HCT116 (cell line): ENCODE measurements around the gene CTIF. TPM values are rescaled to one million over a fixed set of nuclear protein-coding genes. Genes with fewer than 3 reads are reported as not detected.

Source experiments
- ATAC-seq: fragments of 200-7000 bp; cut with Tn5 transposase; 2 replicates; pipeline ENCODE4 v1.9.1; 2020; ENCODE audit warnings: mild to moderate bottlenecking, moderate library complexity
- BruUV-seq: library from RNA; stranded (reverse); fragments of 400-500 nt; replicated peaks from 2 replicates; lab custom pipeline; 2021; lab: Mats Ljungman, UMichigan
- CTCF ChIA-PET: fragments of 300-600 bp; sonication (Branson Sonifier 250); formaldehyde crosslinking; loops from one replicate; lab custom pipeline; 2021; ENCODE audit warnings: antibody characterized with exemption; lab: Charles Lee
- POLR2A ChIA-PET: fragments of 300-600, 350-600 bp; sonication (Branson Sonifier 250); formaldehyde crosslinking; loops from one replicate; lab custom pipeline; 2021; ENCODE audit warnings: antibody characterized with exemption; lab: Charles Lee
- RAD21 ChIA-PET, 2 experiments: fragments of 300-600 bp; sonication (Branson Sonifier 250); formaldehyde crosslinking; loops; one replicate each; lab custom pipeline; 2023; ENCODE audit warnings: low total read pairs in 2 of 2; ENCODE audit not compliant: uncharacterized antibody in 2 of 2, unreplicated experiment in 2 of 2, low non-redundant PET in 1 of 2; lab: Charles Lee
- DNase-seq: peaks from one replicate; pipeline ENCODE4 v3.0.0-alpha.2; 2010; ENCODE audit warnings: low read depth, low spot score
- H2AFZ ChIP-seq: fragments of 200-600 bp; shearing (Covaris generic), sonication (generic); 2 replicates; pipeline ENCODE4 v1.6.1; 2017; ENCODE audit warnings: low read depth, mixed run types, mixed read lengths, antibody characterized with exemption, low read length; ENCODE audit not compliant: poor library complexity, severe bottlenecking
- H3K27ac ChIP-seq: 2 replicates; pipeline ENCODE4 v1.5.1; 2012; ENCODE audit warnings: low read depth, low read length
- H3K27me3 ChIP-seq: fragments of 200-600 bp; sonication (generic); 2 replicates; pipeline ENCODE4 v1.6.1; 2016; ENCODE audit warnings: mixed run types, low read length, mixed read lengths; ENCODE audit not compliant: insufficient read depth
- H3K36me3 ChIP-seq, 2 experiments: fragments of 200-500 bp in 1 of 2; fragments of 200-600 bp in 1 of 2; sonication (Bioruptor generic) in 1 of 2; sonication (generic) in 1 of 2; 2 replicates each; pipeline versions ENCODE4 v1.5.1 to v1.6.1; 2014 to 2016; ENCODE audit warnings: low read length in 2 of 2, inconsistent platforms in 1 of 2, mixed read lengths in 1 of 2, mixed run types in 1 of 2; ENCODE audit not compliant: insufficient read depth in 2 of 2, control insufficient read depth in 1 of 2
- H3K4me1 ChIP-seq, 2 experiments: fragments of 200-600 bp in 1 of 2; sonication (generic) in 1 of 2; 2 replicates each; pipeline versions ENCODE4 v1.5.1 to v1.6.1; 2012 to 2017; ENCODE audit warnings: low read length in 2 of 2, inconsistent platforms in 1 of 2, mild to moderate bottlenecking in 1 of 2, mixed read lengths in 1 of 2, mixed run types in 1 of 2, moderate library complexity in 1 of 2; ENCODE audit not compliant: insufficient read depth in 2 of 2, control insufficient read depth in 1 of 2
- H3K4me2 ChIP-seq: fragments of 200-600 bp; sonication (generic); 2 replicates; pipeline ENCODE4 v1.6.1; 2017; ENCODE audit warnings: mixed run types, low read length, mixed read lengths
- H3K4me3 ChIP-seq, 2 experiments: fragments of 200-600 bp in 1 of 2; sonication (generic) in 1 of 2; replicated peaks in 1 of 2; 2 replicates each; pipeline ENCODE4 v1.5.1; 2011 to 2016; ENCODE audit warnings: low read length in 2 of 2, control low read depth in 1 of 2, low read depth in 1 of 2, mild to moderate bottlenecking in 1 of 2, mixed read lengths in 1 of 2, mixed run types in 1 of 2
- H3K79me2 ChIP-seq: fragments of 200-600 bp; sonication (generic); 2 replicates; pipeline ENCODE4 v1.6.1; 2017; ENCODE audit warnings: mild to moderate bottlenecking, mixed run types, low read length, moderate library complexity, mixed read lengths; ENCODE audit not compliant: insufficient read depth
- H3K9ac ChIP-seq: fragments of 200-600 bp; sonication (generic); 2 replicates; pipeline ENCODE4 v1.6.1; 2016; ENCODE audit warnings: low read length, mixed read lengths
- H3K9me2 ChIP-seq: fragments of 200-600 bp; sonication (generic), shearing (Covaris generic); 2 replicates; pipeline ENCODE4 v1.6.1; 2017; ENCODE audit warnings: mixed run types, mild to moderate bottlenecking, moderate library complexity; ENCODE audit not compliant: insufficient read depth
- H3K9me3 ChIP-seq, 2 experiments: fragments of 200-500 bp in 1 of 2; fragments of 200-600 bp in 1 of 2; sonication (Bioruptor generic) in 1 of 2; sonication (generic) in 1 of 2; 2 replicates each; pipeline ENCODE4 v1.6.1; 2014 to 2017; ENCODE audit warnings: low read length in 2 of 2, mixed read lengths in 2 of 2, inconsistent platforms in 1 of 2, low read depth in 1 of 2, mild to moderate bottlenecking in 1 of 2, mixed run types in 1 of 2, moderate library complexity in 1 of 2; ENCODE audit not compliant: control insufficient read depth in 1 of 2, insufficient read depth in 1 of 2
- H4K20me1 ChIP-seq: fragments of 200-600 bp; sonication (generic), shearing (Covaris generic); 2 replicates; pipeline ENCODE4 v1.6.1; 2017; ENCODE audit warnings: mixed run types, mild to moderate bottlenecking, moderate library complexity; ENCODE audit not compliant: insufficient read depth
- CBX3 ChIP-seq: IDR thresholded peaks from 2 replicates; pipeline ENCODE4 v1.6.1; 2012; ENCODE audit warnings: low read depth
- CEBPB ChIP-seq: IDR thresholded peaks from 2 replicates; pipeline ENCODE4 v1.6.1; 2012; ENCODE audit warnings: low read depth
- EGR1 ChIP-seq: IDR thresholded peaks from 2 replicates; pipeline ENCODE4 v1.6.1; 2012; ENCODE audit warnings: low read depth
- EZH2 ChIP-seq: fragments of 200-600 bp; sonication (generic); IDR thresholded peaks from 2 replicates; pipeline ENCODE4 v1.6.1; 2017; ENCODE audit warnings: antibody characterized with exemption, mixed run types
- EZH2phosphoT487 ChIP-seq: fragments of 200-600 bp; IDR thresholded peaks from 2 replicates; pipeline ENCODE4 v1.6.1; 2018; ENCODE audit warnings: antibody characterized with exemption, borderline replicate concordance
- RAD21 ChIP-seq: IDR thresholded peaks from 2 replicates; pipeline ENCODE4 v1.6.1; 2012; ENCODE audit warnings: low read depth, mild to moderate bottlenecking
- ZBTB33 ChIP-seq: IDR thresholded peaks from 2 replicates; pipeline ENCODE4 v1.6.1; 2011; ENCODE audit warnings: mild to moderate bottlenecking, low read length, moderate library complexity; ENCODE audit not compliant: insufficient replicate concordance; ENCODE audit errors: extremely low read depth
- ZFX ChIP-seq: fragments of 450-650 bp; IDR thresholded peaks from 2 replicates; pipeline ENCODE4 v1.6.1; 2017
- ZNF274 ChIP-seq: fragments of 200-500 bp; sonication (Bioruptor generic); IDR thresholded peaks from 2 replicates; pipeline ENCODE4 v1.6.1; 2014; ENCODE audit warnings: mild to moderate bottlenecking, low read depth, low read length, inconsistent platforms
- intact Hi-C: fragments of 100-400 bp; cut with micrococcal nuclease; formaldehyde crosslinking; loops from 2 replicates; pipeline ENCODE4 v1.10.0; 2022
- total RNA-seq: library from RNA; stranded (reverse); gene quantifications from one replicate; pipeline ENCODE4 v1.2.1, GENCODE V29; 2021; ENCODE audit not compliant: unreplicated experiment

The CTIF gene
- total RNA-seq, 1 experiment from 2014 or later, result 19.7 TPM

DNA sequence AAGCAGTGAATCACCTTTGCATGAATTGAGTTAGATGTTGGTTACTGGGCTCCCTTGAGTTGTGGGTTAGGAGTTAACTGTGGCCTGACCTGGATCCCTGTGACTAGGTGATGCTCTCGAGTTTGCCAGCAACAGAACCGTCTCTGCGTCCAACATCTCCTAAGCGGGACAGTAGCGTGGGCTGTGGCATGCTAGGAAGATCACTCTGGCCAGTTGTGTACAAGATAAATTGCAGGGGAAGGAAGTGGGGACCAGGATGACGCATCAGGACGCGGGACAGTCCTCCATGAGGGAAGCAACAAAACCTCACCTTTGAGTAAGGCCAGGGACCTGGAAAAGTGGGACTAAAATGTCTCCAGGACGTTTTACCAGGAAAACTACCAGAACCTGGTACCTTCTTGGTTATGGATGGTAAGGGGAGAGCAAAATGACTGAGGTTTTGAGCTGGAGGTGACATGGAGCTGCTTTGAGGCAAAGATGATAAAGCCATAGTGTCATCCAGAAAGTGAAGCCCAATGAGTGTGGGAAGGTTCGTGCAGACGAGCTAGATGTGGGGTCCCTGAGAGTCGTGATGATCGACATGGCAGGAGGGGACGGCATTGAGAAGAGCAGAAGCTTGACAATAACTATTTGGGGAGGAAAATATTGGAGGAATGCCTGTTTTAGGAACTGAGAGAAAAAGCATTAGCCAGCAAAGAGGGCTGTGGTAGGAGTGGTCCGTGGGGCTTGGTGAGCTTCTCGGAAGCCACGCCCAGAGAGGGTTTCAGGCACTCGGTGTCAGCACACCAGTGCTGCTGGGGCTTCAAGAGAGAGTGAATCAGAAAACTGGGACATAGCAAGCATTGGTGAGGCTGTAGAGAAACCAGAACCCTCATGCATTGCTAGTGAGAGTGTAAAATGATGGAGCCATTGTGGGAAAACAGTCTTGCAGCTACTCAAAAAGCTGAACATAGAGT, 316.9 kb downstream of the CTIF start:
- Histone ChIP-seq H3K36me3 (no peaks in the 10 kb centered on the region), H3K4me3 (no peak overlapping the region), H4K20me1 (no peaks in the 10 kb centered on the region), H3K4me1 (peaks cover 0 to 6% of the 10 kb centered on the region in 2 experiments; a peak in 2 of 4 replicates), H3K27ac (no peak overlapping the region), H3K9me3 (no peaks in the 10 kb centered on the region), H3K27me3 (no peaks in the 10 kb centered on the region), H3K79me2 (no peaks in the 10 kb centered on the region), H3K4me2 (no peak overlapping the region), H3K9ac (no peak overlapping the region), H3K9me2 (no peaks in the 10 kb centered on the region), H2AFZ (no peak overlapping the region)
- TF ChIP-seq ZFX (no peak), EZH2phosphoT487 (no peak), ZNF274 (no peak), CBX3 (no peak), CEBPB (no peak), ZBTB33 (no peak), EGR1 (no peak), RAD21 (no peak), EZH2 (no peak)
- no peak for ATAC-seq
- no TSS peak for BruUV-seq
- RAD21 ChIA-PET, result no interaction called here
- DNase-seq, result no peak
- CTCF ChIA-PET, result no interaction called here
- intact Hi-C loops, result no loop called here
- POLR2A ChIA-PET, result no interaction called here
